ENCODE measurements around the gene TPRX2.
"Not testable (repeated sequence)": the region's sequence is repeated elsewhere in the genome, so short reads cannot be mapped to it uniquely, and the experiment has no call there.

The TPRX2 gene

GRCh38 chr19:47848425-47848822, 10.6 kb upstream of the TPRX2 start:
- H2AFZ ChIP-seq, result no peak overlapping the region
- no peak overlapping the region for H3K4me2 ChIP-seq (ENCODE audit: low read length)
- no peaks in the 10 kb centered on the region for H3K27me3 ChIP-seq (ENCODE audit: control insufficient read depth, insufficient read depth, low read length)

GRCh38 chr19:47848823-47849473, 10.1 kb upstream of the TPRX2 start:
- no peaks in the 10 kb centered on the region for H3K9me3 ChIP-seq (ENCODE audit: control insufficient read depth, low read length)
- TF ChIP-seq, protein P1, sequence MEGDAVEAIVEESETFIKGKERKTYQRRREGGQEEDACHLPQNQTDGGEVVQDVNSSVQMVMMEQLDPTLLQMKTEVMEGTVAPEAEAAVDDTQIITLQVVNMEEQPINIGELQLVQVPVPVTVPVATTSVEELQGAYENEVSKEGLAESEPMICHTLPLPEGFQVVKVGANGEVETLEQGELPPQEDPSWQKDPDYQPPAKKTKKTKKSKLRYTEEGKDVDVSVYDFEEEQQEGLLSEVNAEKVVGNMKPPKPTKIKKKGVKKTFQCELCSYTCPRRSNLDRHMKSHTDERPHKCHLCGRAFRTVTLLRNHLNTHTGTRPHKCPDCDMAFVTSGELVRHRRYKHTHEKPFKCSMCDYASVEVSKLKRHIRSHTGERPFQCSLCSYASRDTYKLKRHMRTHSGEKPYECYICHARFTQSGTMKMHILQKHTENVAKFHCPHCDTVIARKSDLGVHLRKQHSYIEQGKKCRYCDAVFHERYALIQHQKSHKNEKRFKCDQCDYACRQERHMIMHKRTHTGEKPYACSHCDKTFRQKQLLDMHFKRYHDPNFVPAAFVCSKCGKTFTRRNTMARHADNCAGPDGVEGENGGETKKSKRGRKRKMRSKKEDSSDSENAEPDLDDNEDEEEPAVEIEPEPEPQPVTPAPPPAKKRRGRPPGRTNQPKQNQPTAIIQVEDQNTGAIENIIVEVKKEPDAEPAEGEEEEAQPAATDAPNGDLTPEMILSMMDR (IDR thresholded peaks at IDR 0.05), result peak; percentile 30
- no peak overlapping the region for H2AFZ ChIP-seq
- no peaks in the 10 kb centered on the region for H3K79me2 ChIP-seq
- H3K4me2 ChIP-seq (ENCODE audit: low read length), result no peak overlapping the region
- no peaks in the 10 kb centered on the region for H3K27me3 ChIP-seq (ENCODE audit: control insufficient read depth, insufficient read depth, low read length)
- no peaks in the 10 kb centered on the region for H3K4me1 ChIP-seq
- no peaks in the 10 kb centered on the region for H3K36me3 ChIP-seq (ENCODE audit: control insufficient read depth, insufficient read depth, low read length)
- H3K9ac ChIP-seq, result no peak overlapping the region
- no peak overlapping the region for H3K27ac ChIP-seq
- no peak overlapping the region for H3K4me3 ChIP-seq (ENCODE audit: low read depth, low read length)

More at GRCh38 chr19:47848425-47848822, 10.6 kb upstream of the TPRX2 start:
- Histone ChIP-seq H3K9me3 (ENCODE audit: control insufficient read depth, low read length) (no peaks in the 10 kb centered on the region), H3K9ac (no peak overlapping the region), H3K4me3 (ENCODE audit: low read depth, low read length) (no peak overlapping the region), H3K79me2 (no peaks in the 10 kb centered on the region), H3K27ac (no peak overlapping the region), H3K36me3 (ENCODE audit: control insufficient read depth, insufficient read depth, low read length) (no peaks in the 10 kb centered on the region), H3K4me1 (no peaks in the 10 kb centered on the region)
- TF ChIP-seq, protein P1 (IDR thresholded peaks at IDR 0.05), result no peak

DNA sequence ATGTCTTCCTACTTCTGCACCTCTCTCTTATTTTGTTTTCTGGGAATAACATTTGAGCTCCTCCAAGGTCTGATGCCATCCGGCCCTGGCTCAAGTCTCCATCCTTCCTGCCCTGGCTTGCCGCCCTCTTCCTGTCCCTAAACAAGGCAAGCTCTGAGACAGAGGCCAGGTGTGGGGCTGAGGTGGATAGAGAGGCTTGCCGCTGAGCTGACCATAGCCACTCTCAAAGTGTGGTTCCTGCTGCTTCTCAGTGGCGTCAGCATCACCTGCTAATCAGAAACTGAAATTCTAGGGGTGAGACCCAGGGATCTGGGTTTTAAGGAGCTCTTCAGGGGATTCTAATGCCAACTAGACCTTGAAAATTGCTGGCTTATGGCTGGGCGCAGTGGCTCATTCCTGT, 6.0 kb upstream of the TPRX2 start:
- H3K4me3 ChIP-seq (ENCODE audit: low read depth, low read length), result no peak overlapping the region
- no peaks in the 10 kb centered on the region for H3K27me3 ChIP-seq (ENCODE audit: control insufficient read depth, insufficient read depth, low read length)
- H3K9me3 ChIP-seq (ENCODE audit: control insufficient read depth, low read length), result no peaks in the 10 kb centered on the region
- H3K4me2 ChIP-seq (ENCODE audit: low read length), result no peak overlapping the region
- no peak overlapping the region for H3K9ac ChIP-seq
- H3K27ac ChIP-seq, result no peak overlapping the region
- no peak overlapping the region for H2AFZ ChIP-seq
- no peaks in the 10 kb centered on the region for H3K36me3 ChIP-seq (ENCODE audit: control insufficient read depth, insufficient read depth, low read length)
- H3K4me1 ChIP-seq, result no peaks in the 10 kb centered on the region
- TF ChIP-seq, protein P1 (IDR thresholded peaks at IDR 0.05), result no peak
- no peaks in the 10 kb centered on the region for H3K79me2 ChIP-seq

DNA sequence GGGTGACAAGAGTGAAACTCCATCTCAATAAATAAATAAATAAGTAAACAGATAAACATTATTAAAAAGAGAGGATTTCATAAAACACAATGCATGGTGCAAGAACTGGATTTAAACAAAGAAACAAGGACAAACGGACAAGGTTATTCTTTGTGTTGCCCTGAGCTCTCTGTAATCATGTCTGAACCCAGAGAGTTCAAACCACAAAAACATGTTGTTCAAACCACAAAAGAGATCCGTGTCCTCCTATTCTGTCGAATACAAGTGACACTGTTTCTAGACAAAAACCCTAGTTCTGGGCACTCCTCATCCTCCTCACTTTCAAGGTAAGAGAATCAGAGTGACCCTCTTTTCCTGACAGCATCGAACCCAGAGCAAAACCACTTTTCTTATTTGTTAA, 4.6 kb upstream of the TPRX2 start:
- Histone ChIP-seq H3K79me2 (no peaks in the 10 kb centered on the region), H2AFZ (no peak overlapping the region), H3K4me3 (ENCODE audit: low read depth, low read length) (no peak overlapping the region), H3K27me3 (ENCODE audit: control insufficient read depth, insufficient read depth, low read length) (no peaks in the 10 kb centered on the region), H3K9me3 (ENCODE audit: control insufficient read depth, low read length) (no peaks in the 10 kb centered on the region), H3K9ac (no peak overlapping the region), H3K36me3 (ENCODE audit: control insufficient read depth, insufficient read depth, low read length) (no peaks in the 10 kb centered on the region), H3K4me1 (no peaks in the 10 kb centered on the region), H3K27ac (no peak overlapping the region), H3K4me2 (ENCODE audit: low read length) (no peak overlapping the region)
- TF ChIP-seq, protein P1 (IDR thresholded peaks at IDR 0.05), result no peak

DNA sequence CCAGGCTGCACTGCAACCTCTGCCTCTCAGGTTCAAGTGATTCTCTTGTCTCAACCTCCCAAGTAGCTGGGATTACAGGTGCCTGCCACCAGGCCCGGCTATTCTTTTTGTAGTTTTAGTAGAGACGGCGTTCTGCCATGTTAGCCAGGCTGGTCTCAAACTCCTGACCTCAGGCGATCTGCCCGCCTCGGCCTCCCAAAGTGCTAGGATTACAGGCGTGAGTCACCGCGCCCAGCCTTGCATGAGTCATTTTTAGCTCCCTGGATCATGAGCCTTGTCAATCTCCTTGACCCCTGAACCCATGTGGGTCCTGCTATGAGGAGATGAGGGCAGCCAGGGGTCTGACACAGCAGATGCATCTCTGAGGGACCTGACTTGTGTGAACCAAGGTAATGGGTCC, 804 bp upstream of the TPRX2 start:
- H3K9me3 ChIP-seq (ENCODE audit: control insufficient read depth, low read length); H3K4me3 ChIP-seq (ENCODE audit: low read depth, low read length); H3K36me3 ChIP-seq (ENCODE audit: control insufficient read depth, insufficient read depth, low read length); H3K27me3 ChIP-seq (ENCODE audit: control insufficient read depth, insufficient read depth, low read length); H3K4me1 ChIP-seq; H3K27ac ChIP-seq; H3K79me2 ChIP-seq; H2AFZ ChIP-seq; H3K9ac ChIP-seq; H3K4me2 ChIP-seq (ENCODE audit: low read length): not testable (repeated sequence)

- H3K4me1 ChIP-seq; H2AFZ ChIP-seq; H3K79me2 ChIP-seq; H3K27me3 ChIP-seq (ENCODE audit: control insufficient read depth, insufficient read depth, low read length); H3K9ac ChIP-seq; H3K4me3 ChIP-seq (ENCODE audit: low read depth, low read length); H3K4me2 ChIP-seq (ENCODE audit: low read length); H3K27ac ChIP-seq; H3K9me3 ChIP-seq (ENCODE audit: control insufficient read depth, low read length); H3K36me3 ChIP-seq (ENCODE audit: control insufficient read depth, insufficient read depth, low read length): not testable (repeated sequence)
These were observed 803 bp downstream of the TPRX2 start for GRCh38 chr19:47859838-47860237.
